A673 (cell line): ENCODE data around the gene DLGAP5. TPM values are rescaled to one million over a fixed set of nuclear protein-coding genes. Genes with fewer than 3 reads are reported as not detected.

Experiments used
- BruUV-seq: library from RNA; stranded (reverse); fragments of 400-500 nt; replicated peaks from 2 replicates; lab custom pipeline; 2021; lab: Mats Ljungman, UMichigan
- CTCF ChIA-PET: fragments of 300-600 bp; sonication (Branson Sonifier 250); formaldehyde crosslinking; loops from one replicate; lab custom pipeline; 2022; ENCODE audit warnings: antibody characterized with exemption; lab: Charles Lee
- POLR2A ChIA-PET: fragments of 300-600 bp; sonication (Branson Sonifier 250); formaldehyde crosslinking; loops from one replicate; lab custom pipeline; 2022; ENCODE audit warnings: antibody characterized with exemption; ENCODE audit not compliant: low non-redundant PET; lab: Charles Lee
- DNase-seq: peaks from one replicate; pipeline ENCODE4 v3.0.0-alpha.2; 2015; ENCODE audit warnings: low spot score
- H3K27ac ChIP-seq: fragments of 200-600 bp; sonication (generic); 2 replicates; pipeline ENCODE4 v1.5.1; 2016; ENCODE audit warnings: mixed run types, low read depth, mild to moderate bottlenecking, mixed read lengths, antibody characterized with exemption, low read length; ENCODE audit not compliant: poor library complexity, severe bottlenecking
- H3K27me3 ChIP-seq: fragments of 200-600 bp; sonication (generic); replicated peaks from 2 replicates; pipeline ENCODE4 v1.6.1; 2017; ENCODE audit warnings: mixed run types, low read depth, mild to moderate bottlenecking, mixed read lengths, antibody characterized with exemption, low read length; ENCODE audit not compliant: insufficient read depth, poor library complexity
- H3K36me3 ChIP-seq: fragments of 200-600 bp; sonication (generic); 2 replicates; pipeline ENCODE4 v1.6.1; 2016; ENCODE audit warnings: mixed run types, mild to moderate bottlenecking, mixed read lengths, antibody characterized with exemption, low read length; ENCODE audit not compliant: insufficient read depth, poor library complexity, severe bottlenecking
- H3K4me1 ChIP-seq: fragments of 200-600 bp; sonication (generic); 2 replicates; pipeline ENCODE4 v1.6.1; 2017; ENCODE audit warnings: mixed run types, mild to moderate bottlenecking, mixed read lengths, antibody characterized with exemption, low read length; ENCODE audit not compliant: insufficient read depth, poor library complexity, severe bottlenecking
- H3K4me3 ChIP-seq: fragments of 200-600 bp; sonication (generic); 2 replicates; pipeline ENCODE4 v1.5.1; 2016; ENCODE audit warnings: low read depth, mixed run types, mild to moderate bottlenecking, mixed read lengths, low read length; ENCODE audit not compliant: poor library complexity, severe bottlenecking
- H3K9me3 ChIP-seq: fragments of 200-600 bp; sonication (generic); 2 replicates; pipeline ENCODE4 v1.6.1; 2016; ENCODE audit warnings: mixed run types, low read depth, mild to moderate bottlenecking, mixed read lengths, antibody characterized with exemption, low read length; ENCODE audit not compliant: poor library complexity, severe bottlenecking
- CTCF ChIP-seq: fragments of 300-800, 200-600 bp; sonication (generic); conservative IDR thresholded peaks from 2 replicates; pipeline ENCODE4 v1.5.1; 2017; ENCODE audit warnings: low read depth, mild to moderate bottlenecking, antibody characterized with exemption, low read length, moderate library complexity, mixed read lengths
- EZH2 ChIP-seq: fragments of 200-600 bp; sonication (generic); IDR thresholded peaks from 2 replicates; pipeline ENCODE4 v1.6.1; 2017; ENCODE audit warnings: borderline replicate concordance, low read depth, mild to moderate bottlenecking, mixed read lengths, antibody characterized with exemption, low read length; ENCODE audit not compliant: poor library complexity, severe bottlenecking
- intact Hi-C: fragments of 100-400 bp; cut with micrococcal nuclease; formaldehyde crosslinking; loops from one replicate; pipeline ENCODE4 v1.10.0; 2022; ENCODE audit not compliant: unreplicated experiment
- total RNA-seq: library from RNA; stranded (reverse); gene quantifications from 2 replicates; pipeline ENCODE4 v1.2.3, GENCODE V29; 2021

DLGAP5 gene
- total RNA-seq, 1 experiment from 2014 or later: 144 TPM

GRCh38 chr14:55207832-55208231 is 16.4 kb upstream of the DLGAP5 start:
- H3K27ac ChIP-seq: no peak overlapping the region
- CTCF ChIA-PET: no interaction called here
- no peaks in the 10 kb centered on the region for H3K36me3 ChIP-seq
- no peaks in the 10 kb centered on the region for H3K9me3 ChIP-seq
- no peak overlapping the region for H3K4me3 ChIP-seq
- BruUV-seq: no TSS peak
- no peaks in the 10 kb centered on the region for H3K27me3 ChIP-seq
- POLR2A ChIA-PET: no interaction called here
- TF ChIP-seq CTCF: no peak
- TF ChIP-seq EZH2: no peak
- DNase-seq: no peak
- H3K4me1 ChIP-seq: peaks cover 4% of the 10 kb centered on the region
- intact Hi-C loops: no loop called here

- Histone ChIP-seq H3K36me3 (no peaks in the 10 kb centered on the region), H3K9me3 (no peaks in the 10 kb centered on the region), H3K4me3 (no peak overlapping the region), H3K27ac (no peak overlapping the region), H3K4me1 (peaks cover 4% of the 10 kb centered on the region), H3K27me3 (no peaks in the 10 kb centered on the region)
- CTCF ChIA-PET: no interaction called here
- no peak for DNase-seq
- no peak for TF ChIP-seq CTCF
- TF ChIP-seq EZH2: no peak
- BruUV-seq: no TSS peak
- POLR2A ChIA-PET: no interaction called here
- intact Hi-C loops: no loop called here
These were observed 14.8 kb upstream of the DLGAP5 start for GRCh38 chr14:55206175-55206693.

DNA sequence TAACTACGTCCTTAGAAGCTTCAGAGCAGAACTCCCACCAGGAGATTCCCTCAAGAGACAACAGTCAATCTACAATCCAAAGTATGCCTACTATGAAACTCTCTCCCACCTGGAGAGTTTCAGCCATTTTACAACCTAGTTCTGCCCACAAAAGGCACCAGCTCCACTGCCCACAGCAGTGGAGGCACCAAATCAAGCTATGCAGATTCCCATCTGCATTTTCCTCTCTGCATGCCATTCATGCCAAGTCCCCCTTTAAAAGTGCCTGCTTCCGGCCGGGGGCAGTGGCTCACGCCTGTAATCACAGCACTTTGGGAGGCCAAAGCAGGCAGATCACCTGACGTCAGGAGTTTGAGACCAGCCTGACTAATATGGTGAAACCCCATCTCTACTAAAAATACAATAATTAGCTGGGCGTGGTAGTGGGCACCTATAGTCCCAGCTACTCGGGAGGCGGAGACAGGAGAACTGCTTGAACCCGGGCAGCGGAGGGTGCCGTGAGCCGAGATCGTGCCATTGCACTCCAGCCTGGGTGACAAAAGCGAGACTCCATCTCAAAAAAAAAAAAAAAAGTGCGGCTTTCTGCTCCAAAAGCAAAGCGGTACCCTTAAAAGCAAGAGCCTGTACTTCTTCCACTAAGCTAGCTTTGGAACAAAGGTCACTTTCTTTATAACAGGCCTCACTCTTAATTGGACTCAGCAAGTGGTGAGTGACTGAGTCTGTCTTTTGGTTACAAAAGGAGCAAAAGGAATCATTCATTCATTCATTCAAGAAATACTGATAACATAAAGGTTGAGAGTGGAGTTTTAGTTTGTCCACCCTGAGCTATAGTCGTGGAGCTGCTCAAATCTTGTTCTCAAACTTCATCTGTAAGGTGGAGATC is 10.1 kb upstream of the DLGAP5 start:
- ChIA-PET POLR2A (interaction anchor here (0.5 kb wide), 1 partner anchor 605 kb away, joined by 3 read pairs; no protein-coding TSS in a partner anchor), CTCF (no interaction called here)

More for the DNA sequence above, 10.1 kb upstream of the DLGAP5 start:
- no peak for DNase-seq
- Histone ChIP-seq H3K9me3 (no peaks in the 10 kb centered on the region), H3K27me3 (no peaks in the 10 kb centered on the region), H3K4me1 (peaks cover 4% of the 10 kb centered on the region), H3K4me3 (no peak overlapping the region), H3K27ac (no peak overlapping the region), H3K36me3 (no peaks in the 10 kb centered on the region)
- TF ChIP-seq EZH2: no peak
- TF ChIP-seq CTCF: no peak
- no TSS peak for BruUV-seq
- intact Hi-C loops: no loop called here
